HCT116 (cell line): ENCODE measurements around the gene KIAA0232.

Experiments used
- CEBPB ChIP-seq: IDR thresholded peaks from 2 replicates; pipeline ENCODE4 v1.6.1; 2012; ENCODE audit warnings: low read depth
- CTCF ChIP-seq, 3 experiments: fragments of 200-600 bp in 1 of 3; sonication (generic) in 1 of 3; IDR thresholded peaks in 2 of 3; conservative IDR thresholded peaks in 1 of 3; 2 replicates each; pipeline ENCODE4 v1.5.1; 2012 to 2017; ENCODE audit warnings: low read depth in 2 of 3, low read length in 2 of 3, antibody characterized with exemption in 1 of 3, borderline replicate concordance in 1 of 3, control low read depth in 1 of 3, mild to moderate bottlenecking in 1 of 3, mixed read lengths in 1 of 3, mixed run types in 1 of 3, moderate library complexity in 1 of 3; ENCODE audit not compliant: insufficient read depth in 1 of 3
- EZH2 ChIP-seq: fragments of 200-600 bp; sonication (generic); IDR thresholded peaks from 2 replicates; pipeline ENCODE4 v1.6.1; 2017; ENCODE audit warnings: antibody characterized with exemption, mixed run types
- FOSL1 ChIP-seq: IDR thresholded peaks from 2 replicates; pipeline ENCODE4 v1.6.1; 2012; ENCODE audit warnings: low read depth
- JUND ChIP-seq: IDR thresholded peaks from 2 replicates; pipeline ENCODE4 v1.6.1; 2012
- POLR2A ChIP-seq: IDR thresholded peaks from 2 replicates; pipeline ENCODE4 v1.7.0; 2011; ENCODE audit warnings: borderline replicate concordance; ENCODE audit not compliant: insufficient read depth, insufficient read length; ENCODE audit errors: extremely low read depth
- RAD21 ChIP-seq: IDR thresholded peaks from 2 replicates; pipeline ENCODE4 v1.6.1; 2012; ENCODE audit warnings: low read depth, mild to moderate bottlenecking
- REST ChIP-seq: IDR thresholded peaks from 2 replicates; pipeline ENCODE4 v1.6.1; 2012; ENCODE audit warnings: low read depth
- SIN3A ChIP-seq: IDR thresholded peaks from 2 replicates; pipeline ENCODE4 v1.6.1; 2012; ENCODE audit warnings: low read depth
- SP1 ChIP-seq: IDR thresholded peaks from 2 replicates; pipeline ENCODE4 v1.6.1; 2012; ENCODE audit warnings: low read depth
- SRF ChIP-seq: IDR thresholded peaks from 2 replicates; pipeline ENCODE4 v1.6.1; 2012; ENCODE audit warnings: low read depth

GRCh38 chr4:6886886-6887285 lies 104.4 kb downstream of the KIAA0232 start:
- no peak for TF ChIP-seq CEBPB
- TF ChIP-seq CTCF (IDR thresholded peaks at IDR 0.05 in 2 of 3, conservative IDR thresholded peaks at IDR 0.05 in 1 of 3; ENCODE audit: borderline replicate concordance in 1 of 3, insufficient read depth in 1 of 3, low read depth in 2 of 3, low read length in 2 of 3) = no peak
- no peak for TF ChIP-seq SRF
- TF ChIP-seq FOSL1 = no peak
- no peak for TF ChIP-seq JUND
- no peak for TF ChIP-seq SIN3A
- TF ChIP-seq SP1 = no peak
- TF ChIP-seq REST = no peak
- TF ChIP-seq POLR2A = no peak
- no peak for TF ChIP-seq EZH2
- no peak for TF ChIP-seq RAD21
